Measurements from ENCODE around the gene SMAD6.
A peak's percentile ranks its signal among the peaks of the same experiment; 100 is the strongest.
"Not testable (repeated sequence)": the region's sequence is repeated elsewhere in the genome, so short reads cannot be mapped to it uniquely, and the experiment has no call there.

The SMAD6 gene

DNA sequence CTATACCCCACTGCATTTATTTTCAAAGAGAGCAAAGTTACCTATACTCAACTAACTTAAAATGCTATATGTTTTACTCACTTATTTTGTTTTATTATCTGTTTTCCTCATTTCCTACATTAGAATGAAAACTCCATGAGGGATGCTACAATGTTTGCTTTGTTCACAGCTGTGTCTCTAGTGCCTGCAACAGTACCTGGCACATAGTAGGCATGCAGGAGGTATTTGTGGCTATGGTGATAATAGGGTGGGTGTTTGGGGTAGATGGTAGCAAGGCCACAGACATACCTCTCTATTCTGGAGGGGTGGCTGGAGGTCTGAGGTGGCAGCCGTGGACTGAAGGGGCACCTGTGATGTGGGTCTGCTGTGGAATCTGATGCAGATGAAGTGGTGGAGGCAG lies 24.7 kb upstream of the SMAD6 start:
- no peak for DNase-seq

DNA sequence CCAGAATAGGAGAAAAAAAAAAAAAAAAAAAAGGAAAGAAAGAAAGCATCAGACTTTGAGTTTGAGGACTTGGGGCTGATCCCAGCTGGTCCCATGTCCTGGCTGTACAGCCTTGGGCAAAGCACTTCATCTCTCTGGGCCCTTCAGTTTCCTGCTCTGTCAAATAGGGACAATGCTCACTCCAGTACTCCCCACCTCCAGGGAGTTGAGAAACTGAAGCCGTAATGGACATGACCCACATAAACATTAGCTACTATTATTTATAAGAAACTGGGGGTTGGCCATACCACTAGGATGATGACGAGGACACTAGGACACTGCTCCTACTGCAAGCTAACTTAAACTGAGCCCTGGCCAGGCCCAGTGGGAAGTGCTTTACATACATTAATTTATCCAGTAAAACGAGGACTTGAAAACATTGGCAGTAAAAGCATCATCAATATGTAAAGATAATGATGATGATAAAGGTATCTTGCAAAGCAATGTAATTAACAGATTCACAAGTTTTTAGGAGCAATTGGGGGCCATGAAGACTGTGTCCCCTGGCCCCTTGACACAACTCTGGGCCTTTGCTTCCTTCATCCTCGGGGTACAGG lies 22.9 kb upstream of the SMAD6 start:
- no peak for DNase-seq

DNA sequence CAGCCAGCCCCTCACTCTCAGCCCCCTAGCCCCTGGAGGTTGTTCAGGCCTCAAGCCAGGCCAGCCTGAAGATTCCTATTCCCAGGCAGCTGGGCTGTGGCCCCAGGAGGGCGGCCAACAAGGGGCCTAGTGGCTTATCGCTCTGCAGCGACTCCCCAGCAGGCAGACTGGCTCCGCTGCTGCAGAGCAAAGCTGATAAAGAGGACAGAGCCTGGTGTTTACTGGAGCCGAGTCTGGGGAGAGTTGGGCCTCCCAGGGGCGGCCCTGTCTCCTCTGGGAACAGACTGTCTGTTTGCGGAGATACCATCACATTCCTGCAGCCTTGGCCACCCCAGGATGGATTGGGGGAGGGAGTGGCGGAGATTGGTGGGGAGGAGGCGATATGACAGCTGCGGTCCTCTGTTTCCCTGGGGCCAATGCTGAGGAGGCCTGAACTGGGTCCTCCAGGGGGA lies 22.4 kb upstream of the SMAD6 start:
- peak; percentile 63 for DNase-seq

DNA sequence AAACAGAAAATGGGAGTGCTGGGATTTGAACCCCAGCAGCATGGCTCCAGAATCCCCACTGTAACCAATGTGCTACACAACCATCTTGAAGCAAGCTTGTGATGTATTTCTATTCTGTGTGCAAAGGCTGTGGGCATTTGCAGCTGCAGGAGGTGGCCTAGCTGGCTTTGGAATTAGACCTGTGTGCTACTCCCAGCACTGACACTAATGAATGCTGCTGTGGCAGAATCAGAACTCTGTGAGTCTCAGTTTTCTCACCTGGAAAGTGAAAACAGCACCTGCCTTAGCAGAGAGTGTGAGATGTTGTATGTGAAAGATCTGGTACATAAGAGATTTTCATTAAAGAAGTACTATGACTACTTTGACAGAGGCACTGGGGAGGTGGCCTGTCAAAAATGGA lies 21.5 kb upstream of the SMAD6 start:
- DNase-seq, result no peak

DNA sequence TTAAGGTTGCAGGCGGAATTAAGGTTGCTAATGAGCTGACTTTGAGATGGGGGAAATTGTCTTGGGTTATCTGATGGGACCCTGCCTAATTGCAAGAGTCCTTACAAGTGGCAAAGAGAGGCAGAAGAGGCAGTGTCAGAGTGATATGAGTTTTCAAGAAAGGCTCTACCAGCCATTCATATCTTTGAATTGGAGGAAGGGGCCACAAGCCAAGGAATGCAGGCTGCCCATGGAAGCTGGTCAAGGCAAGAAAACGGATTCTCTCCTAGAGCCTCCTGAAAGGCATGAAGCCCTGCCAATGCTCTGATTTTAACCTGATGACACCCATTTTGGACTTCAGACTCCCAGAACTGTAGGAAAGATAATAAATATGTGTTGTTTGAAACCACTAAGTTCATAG lies 20.6 kb upstream of the SMAD6 start:
- no peak for DNase-seq

DNA sequence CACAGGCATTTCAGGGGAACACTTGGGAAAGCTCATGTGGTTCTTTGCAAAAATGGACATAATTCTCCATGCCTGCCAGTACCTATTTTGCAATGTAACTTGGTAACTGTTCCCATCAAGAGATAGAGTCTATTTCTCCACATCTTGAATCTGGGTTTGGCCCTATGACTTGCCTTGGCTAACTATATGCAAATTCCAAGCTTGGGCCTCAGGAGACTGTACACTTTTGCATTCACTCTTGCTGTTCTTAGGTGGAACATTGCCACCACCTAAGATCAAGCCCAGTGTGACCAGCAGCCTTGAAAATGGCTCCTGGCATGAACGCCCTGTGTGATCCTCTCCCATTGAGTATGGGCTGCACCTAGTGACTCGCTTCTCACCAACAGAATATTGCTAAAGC lies 19.8 kb upstream of the SMAD6 start:
- DNase-seq, result no peak

DNA sequence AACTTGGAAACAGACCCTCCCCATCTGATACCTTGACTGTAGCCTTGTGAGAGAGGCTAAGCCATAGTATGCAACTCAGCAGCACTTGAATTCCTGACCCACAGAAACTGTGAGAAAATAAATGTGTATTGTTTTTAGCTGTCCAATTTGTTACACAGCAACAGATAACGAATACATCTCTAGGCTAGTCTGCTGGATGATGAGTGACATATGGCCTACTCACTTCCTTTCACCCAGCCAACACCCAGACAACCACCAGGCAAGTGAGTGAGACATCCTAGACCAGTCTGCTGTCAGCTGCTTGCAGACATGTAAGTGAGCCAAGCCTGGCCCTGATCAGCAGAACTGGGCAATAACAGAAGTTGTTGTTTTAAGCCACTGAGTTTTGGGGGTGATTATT lies 19.2 kb upstream of the SMAD6 start:
- DNase-seq, result no peak

DNA sequence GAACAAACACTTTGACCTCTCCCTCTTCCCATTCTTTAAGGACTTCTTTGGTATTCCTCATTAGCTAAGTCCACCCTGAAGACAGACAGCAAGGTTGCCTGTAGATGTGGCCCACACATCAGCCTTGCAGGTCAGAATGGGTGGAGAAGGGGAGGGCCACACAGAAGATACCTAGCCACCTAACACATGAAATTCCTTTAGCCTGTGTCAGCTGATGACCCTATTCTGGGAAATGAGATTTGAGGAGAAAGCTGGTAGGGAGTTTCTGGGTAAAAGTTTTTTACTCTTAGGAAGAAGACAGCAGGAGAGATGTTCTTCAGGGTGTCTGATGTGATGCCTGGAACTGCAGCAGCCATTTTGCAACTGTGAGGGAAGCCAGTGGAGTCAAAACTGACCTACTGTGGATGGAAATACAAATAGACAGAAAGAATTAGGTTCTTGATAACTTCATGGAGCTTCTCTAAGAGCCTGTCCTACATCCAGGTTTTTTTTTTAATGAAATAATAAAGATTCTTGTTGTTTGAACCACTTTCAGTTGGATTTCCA lies 17.8 kb upstream of the SMAD6 start:
- no peak for DNase-seq

DNA sequence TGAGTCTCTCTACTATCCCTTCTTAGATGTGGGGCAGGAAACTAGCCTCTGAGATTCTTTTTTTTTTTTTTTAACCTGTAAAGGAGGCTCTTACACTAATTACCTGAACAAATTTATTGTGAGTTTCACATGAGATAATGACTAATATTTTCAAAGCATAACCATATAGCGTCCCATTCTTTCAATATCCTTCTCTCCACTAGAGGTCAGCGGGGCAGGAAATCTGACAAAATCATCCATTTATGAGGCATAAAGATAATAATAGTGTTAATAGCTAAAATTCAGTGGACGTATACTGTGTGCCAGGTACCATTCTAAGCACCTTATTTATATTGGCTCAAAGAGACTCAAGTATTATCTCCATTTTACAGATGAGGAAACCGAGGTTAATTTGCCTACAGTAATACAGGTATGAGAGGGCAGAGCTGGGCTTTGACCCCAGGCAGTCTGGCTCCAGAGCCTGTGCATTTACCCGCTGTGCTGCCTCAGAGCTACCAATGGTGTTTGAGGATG lies 16.3 kb upstream of the SMAD6 start:
- no peak for DNase-seq

DNA sequence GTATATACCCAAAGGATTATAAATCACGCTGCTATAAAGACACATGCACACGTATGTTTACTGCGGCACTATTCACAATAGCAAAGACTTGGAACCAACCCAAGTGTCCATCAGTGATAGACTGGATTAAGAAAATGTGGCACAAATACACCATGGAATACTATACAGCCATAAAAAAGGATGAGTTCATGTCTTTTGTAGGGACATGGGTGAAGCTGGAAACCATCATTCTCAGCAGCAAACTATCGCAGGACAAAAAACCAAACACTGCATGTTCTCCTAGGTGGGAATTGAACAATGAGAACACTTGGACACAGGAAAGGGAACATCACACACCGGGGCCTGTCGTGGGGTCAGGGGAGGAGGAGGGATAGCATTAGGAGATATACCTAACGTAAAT lies 11.1 kb upstream of the SMAD6 start:
- not testable (repeated sequence) for DNase-seq

DNA sequence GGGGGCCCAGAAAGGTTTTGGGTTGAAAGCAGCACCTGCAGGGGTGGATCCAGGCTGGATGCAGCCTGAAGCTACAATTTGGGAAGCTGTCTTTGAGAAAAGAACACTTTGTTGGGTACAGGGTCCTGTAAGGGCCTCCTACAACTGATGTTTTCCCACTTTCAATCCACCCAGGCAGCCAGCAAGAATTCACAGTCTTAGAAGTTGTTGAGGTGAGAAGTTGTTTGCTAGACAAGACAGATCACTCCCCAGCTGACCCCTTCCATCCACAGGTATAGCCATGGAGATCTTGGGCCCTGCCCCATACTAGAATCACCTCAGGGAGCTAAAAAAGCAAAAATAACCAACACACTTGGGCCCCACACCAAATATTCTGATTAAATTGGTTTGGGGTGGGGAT lies 10.3 kb upstream of the SMAD6 start:
- DNase-seq, result no peak

DNA sequence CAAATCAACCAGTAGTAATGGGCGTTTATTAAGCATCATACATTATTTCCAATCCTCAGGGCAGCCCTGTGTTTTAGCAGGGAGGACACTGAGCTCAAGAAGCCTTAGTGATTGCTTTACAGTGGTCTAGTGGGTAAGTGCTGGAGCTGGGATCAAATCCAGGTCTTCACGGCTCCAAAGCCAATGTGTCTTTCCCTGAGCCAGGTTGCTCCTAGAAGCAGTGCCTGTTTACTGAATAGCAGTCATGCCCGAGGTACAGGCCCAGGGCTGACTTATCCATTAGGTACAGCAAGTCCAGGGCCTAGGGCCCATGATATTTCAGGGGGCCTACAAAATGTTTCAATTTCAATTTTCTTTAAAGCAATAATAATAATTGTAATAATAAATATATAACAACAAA lies 9.6 kb upstream of the SMAD6 start:
- DNase-seq, result no peak

DNA sequence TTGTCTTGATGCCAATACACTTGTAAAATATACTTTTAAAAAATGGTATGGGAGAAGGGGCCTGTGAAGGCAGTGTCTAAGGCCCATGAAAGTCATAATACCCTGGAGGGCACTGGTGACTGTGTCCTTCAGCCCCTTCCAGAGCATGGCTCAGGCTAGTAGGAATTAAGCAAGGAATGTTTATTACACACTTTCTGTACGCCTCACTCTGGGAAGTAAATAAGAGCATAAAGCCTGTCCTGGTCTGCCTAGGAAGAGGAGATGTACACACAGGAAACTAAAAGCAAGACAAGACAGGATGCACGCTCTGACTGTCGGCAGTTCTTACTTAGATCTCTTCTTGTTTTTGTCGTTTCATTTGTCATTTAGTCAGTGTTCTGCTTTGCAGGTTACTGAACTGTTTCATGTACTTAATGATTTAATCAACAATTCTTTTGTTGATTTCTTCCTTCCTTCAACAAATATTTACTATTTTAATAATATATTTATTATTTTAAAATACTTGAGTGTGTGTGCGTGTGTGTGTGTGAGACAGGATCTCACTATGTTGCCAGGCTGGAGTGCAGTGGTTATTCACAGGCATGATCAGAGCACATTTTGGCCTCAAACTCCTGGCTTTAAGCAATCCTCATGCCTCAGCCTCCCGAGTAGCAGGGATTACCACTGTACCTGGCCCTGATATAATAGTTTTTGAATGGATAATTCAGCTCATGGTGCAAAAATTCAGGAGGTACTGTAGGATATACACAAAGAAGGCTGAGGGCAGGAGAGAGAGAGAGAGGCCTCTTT lies 9.0 kb upstream of the SMAD6 start:
- DNase-seq, result no peak

DNA sequence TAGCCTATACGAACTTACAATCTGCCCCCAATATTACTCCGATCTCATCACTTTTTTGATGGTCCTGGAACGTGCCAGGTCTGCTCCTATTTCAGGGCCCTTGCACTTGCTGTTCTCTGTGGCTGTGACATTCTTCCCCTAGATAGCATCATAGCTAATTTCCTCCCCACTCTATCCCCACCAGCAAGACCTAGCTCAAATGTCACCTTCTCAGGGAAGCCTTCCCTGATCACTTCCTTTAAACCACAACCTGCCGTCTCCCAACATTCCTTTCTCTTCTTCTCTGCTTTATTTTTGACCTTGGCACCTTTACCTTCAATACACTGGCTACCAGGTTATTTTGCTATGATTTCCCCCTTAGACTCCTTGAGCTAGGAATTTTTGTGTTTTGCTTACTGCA lies 5.3 kb upstream of the SMAD6 start:
- DNase-seq, result no peak

DNA sequence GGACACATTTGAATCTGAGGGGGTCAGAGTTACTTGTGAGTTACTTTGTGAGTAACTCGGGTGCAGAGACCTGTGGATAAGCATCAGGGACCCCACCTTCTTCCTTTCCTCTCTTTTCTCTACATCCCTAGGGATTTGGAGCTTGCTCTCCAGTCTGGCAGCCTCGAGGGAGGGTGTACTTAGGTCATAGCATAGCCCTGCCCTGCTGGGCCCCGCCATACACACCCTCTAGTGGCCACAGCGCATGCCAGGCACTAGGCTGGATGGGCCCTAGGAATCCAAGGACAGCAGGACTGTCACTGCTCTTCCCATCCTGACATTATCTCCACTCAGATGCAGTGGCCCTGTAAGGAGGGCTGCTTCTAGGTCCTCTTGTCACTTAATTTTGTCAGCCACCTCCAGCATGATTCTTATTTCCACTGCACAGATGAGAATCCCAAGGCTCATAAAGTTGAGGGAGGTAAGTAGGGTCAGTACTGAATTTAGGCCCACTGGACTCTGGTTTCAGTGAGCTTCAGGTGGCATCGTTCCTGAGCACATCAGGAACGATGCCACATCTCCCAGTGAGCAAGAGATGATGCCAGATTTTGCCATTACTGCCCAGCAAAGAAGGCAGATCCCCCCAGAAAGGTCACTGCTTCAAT lies 3.6 kb upstream of the SMAD6 start:
- peak; percentile 41 for DNase-seq

DNA sequence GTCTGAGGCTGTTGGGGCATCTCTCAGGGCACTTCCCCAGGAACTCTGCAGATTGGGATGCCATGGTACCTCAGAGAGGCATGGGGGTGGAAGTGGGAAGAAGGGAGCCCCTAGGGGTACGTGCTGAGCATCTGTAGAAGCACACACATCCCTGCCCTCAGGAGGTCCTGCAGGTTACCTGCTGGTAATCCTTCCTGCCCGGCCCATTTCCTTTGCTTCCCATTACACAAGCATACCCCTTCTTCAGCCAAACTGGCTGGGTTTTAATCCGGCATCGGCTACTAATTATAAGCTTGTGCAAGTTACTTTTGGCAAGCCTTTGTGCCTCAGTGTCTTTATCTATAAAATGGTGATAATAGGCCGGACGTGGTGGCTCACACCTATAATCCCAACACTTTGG lies 3.1 kb upstream of the SMAD6 start:
- no peak for DNase-seq

DNA sequence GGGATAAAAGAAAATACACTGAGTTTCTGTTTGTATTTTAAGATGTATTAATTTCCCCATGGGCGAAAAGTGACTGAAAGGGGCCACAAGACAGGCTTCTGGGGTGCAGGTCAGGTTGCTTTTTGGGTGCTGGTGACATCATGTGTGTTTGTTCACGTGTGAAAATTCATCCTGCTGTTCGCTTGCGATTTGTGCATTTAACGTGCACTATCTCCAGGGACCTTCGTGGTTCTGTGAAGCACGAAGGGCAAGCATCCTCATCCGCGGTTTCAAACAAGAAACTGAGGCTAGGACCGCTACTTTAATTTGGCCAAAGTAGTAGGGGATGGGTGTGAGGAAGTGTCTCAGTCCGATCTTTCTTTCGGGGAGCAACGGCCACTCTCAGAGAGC lies 1.6 kb upstream of the SMAD6 start:
- DNase-seq, result peak; percentile 72

DNA sequence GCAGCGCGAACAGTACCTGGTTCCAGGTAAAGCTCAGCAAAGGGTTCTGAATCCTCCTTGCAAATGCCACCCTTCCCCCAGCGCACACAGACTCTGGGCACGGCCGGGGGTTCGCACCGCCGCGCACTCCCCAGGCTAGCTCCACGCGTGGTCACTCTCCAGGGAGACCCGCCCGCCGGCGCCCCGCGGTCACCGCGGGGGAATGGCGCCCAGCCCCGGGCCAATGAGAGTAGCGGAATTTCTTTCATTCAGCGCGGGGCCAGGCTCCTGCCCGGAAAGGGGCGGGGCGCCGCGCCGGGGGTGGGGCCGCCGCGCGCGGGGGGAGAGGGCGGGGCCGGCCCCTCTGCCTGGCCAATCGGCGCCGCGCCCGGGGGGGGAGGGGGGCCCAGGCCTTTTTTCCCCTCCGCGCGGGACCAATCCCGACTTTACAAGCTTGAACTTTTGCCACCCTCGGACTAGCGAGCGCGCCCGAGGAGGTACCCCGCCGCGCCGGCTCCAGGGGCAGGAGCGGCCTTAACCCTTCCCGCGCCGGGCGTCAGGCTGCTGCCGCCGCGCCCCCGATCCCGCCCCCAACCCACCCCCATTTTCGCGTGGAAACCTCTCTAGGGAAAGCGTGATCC lies 1.1 kb upstream of the SMAD6 start:
- DNase-seq, result peak; percentile 92

DNA sequence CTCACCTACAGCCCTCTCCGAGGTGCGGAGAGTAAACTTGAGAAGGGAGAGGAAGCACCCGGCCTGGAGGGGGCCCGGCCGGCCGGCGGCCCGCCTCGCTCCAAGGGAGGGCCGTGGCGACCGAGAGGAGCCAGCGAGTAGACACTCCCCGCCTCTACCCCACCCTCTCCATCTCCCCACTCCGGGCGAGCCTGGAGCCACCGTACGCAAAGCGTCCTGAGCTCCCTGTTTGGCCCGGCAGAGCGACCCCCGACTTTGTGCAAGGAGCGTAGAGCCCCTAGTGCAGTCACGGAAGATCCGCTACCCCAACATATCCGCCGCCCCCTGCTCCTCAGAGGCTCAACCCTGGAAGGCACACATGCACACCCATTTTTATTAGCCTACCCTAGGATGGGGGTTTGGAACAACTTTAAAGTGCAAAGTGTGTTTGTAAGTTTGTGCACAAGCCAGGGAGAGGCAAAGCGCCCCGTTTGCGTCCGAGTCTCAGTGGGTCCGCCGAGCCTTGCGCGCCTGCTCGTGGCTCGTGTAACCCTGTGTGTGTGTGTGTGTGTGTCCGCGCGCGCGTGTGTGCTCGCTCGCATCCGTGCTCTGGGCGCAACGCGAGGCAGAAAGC lies 508 bp upstream of the SMAD6 start:
- DNase-seq, result peak; percentile 66

DNA sequence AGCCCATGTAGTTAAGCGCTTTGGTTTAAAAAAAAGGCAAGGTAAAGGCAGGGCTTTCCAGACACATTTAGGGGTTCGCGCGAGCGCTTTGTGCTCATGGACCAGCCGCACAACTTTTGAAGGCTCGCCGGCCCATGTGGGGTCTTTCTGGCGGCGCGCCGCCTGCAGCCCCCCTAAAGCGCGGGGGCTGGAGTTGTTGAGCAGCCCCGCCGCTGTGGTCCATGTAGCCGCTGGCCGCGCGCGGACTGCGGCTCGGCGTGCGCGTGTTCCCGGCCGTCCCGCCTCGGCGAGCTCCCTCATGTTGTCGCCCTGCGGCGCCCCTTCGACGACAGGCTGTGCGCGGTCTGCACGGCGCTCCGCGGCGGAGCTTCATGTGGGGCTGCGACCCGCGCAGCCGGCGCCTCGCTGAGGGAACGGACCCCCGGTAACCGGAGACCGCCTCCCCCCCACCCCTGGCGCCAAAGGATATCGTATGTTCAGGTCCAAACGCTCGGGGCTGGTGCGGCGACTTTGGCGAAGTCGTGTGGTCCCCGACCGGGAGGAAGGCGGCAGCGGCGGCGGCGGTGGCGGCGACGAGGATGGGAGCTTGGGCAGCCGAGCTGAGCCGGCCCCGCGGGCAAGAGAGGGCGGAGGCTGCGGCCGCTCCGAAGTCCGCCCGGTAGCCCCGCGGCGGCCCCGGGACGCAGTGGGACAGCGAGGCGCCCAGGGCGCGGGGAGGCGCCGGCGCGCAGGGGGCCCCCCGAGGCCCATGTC lies 927 bp downstream of the SMAD6 start:
- peak; percentile 42 for DNase-seq

DNA sequence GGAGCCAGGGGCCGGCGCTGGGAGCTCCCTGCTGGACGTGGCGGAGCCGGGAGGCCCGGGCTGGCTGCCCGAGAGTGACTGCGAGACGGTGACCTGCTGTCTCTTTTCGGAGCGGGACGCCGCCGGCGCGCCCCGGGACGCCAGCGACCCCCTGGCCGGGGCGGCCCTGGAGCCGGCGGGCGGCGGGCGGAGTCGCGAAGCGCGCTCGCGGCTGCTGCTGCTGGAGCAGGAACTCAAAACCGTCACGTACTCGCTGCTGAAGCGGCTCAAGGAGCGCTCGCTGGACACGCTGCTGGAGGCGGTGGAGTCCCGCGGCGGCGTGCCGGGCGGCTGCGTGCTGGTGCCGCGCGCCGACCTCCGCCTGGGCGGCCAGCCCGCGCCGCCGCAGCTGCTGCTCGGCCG lies 1.5 kb downstream of the SMAD6 start:
- no peak for DNase-seq
